COLO668 (cell line): ENCODE results near the gene SUCLG2.

Source experiments
- DNase-seq: peaks from one replicate; lab custom pipeline; 2025; ENCODE audit not compliant: unreplicated experiment; lab: John Stamatoyannopoulos, UW

Gene SUCLG2

GRCh38 chr3:67401921-67402320 is 252.5 kb downstream of the SUCLG2 start:
- no peak for DNase-seq

GRCh38 chr3:67400476-67400875 is 253.9 kb downstream of the SUCLG2 start:
- DNase-seq, result no peak

GRCh38 chr3:67389176-67389575 is 265.2 kb downstream of the SUCLG2 start:
- DNase-seq, result no peak

GRCh38 chr3:67388738-67389137 is 265.7 kb downstream of the SUCLG2 start:
- DNase-seq, result no peak

GRCh38 chr3:67386451-67386850 is 268.0 kb downstream of the SUCLG2 start:
- DNase-seq, result no peak

- DNase-seq, result peak; percentile 7
These were observed 269.5 kb downstream of the SUCLG2 start for GRCh38 chr3:67384760-67385397.

GRCh38 chr3:67384016-67384415 is 270.4 kb downstream of the SUCLG2 start:
- no peak for DNase-seq

GRCh38 chr3:67383379-67383778 is 271.0 kb downstream of the SUCLG2 start:
- no peak for DNase-seq

GRCh38 chr3:67382536-67382935 is 271.9 kb downstream of the SUCLG2 start:
- DNase-seq, result no peak

GRCh38 chr3:67381667-67382272 is 272.6 kb downstream of the SUCLG2 start:
- DNase-seq, result peak; percentile 0

GRCh38 chr3:67380118-67380517 is 274.3 kb downstream of the SUCLG2 start:
- no peak for DNase-seq

- no peak for DNase-seq
These were observed 277.1 kb downstream of the SUCLG2 start for GRCh38 chr3:67377299-67377698.

- DNase-seq, result no peak
These were observed 278.0 kb downstream of the SUCLG2 start for GRCh38 chr3:67376416-67376815.

- DNase-seq, result no peak
These were observed 278.4 kb downstream of the SUCLG2 start for GRCh38 chr3:67375976-67376375.

- DNase-seq, result peak; percentile 3
These were observed 291.7 kb downstream of the SUCLG2 start for GRCh38 chr3:67362686-67363085.

- no peak for DNase-seq
These were observed 292.6 kb downstream of the SUCLG2 start for GRCh38 chr3:67361770-67362169.

- DNase-seq, result no peak
These were observed 293.1 kb downstream of the SUCLG2 start for GRCh38 chr3:67361323-67361722.

- peak; percentile 14 for DNase-seq
These were observed 296.6 kb downstream of the SUCLG2 start for GRCh38 chr3:67357610-67358458.

- no peak for DNase-seq
These were observed 304.7 kb downstream of the SUCLG2 start for GRCh38 chr3:67349551-67350174.

- DNase-seq, result no peak
These were observed 308.3 kb downstream of the SUCLG2 start for GRCh38 chr3:67346081-67346480.

GRCh38 chr3:67335813-67336212 is 318.6 kb downstream of the SUCLG2 start:
- no peak for DNase-seq

GRCh38 chr3:67334588-67334987 is 319.8 kb downstream of the SUCLG2 start:
- DNase-seq, result no peak
